HG03103 (cell line): ENCODE results near the gene JMJD1C.
"Not testable (repeated sequence)": the region's sequence is repeated elsewhere in the genome, so short reads cannot be mapped to it uniquely, and the experiment has no call there.

Experiments
- ATAC-seq: cut with Tn5 transposase; IDR thresholded peaks from one replicate; pipeline ENCODE4 v1.9.1; 2021; ENCODE audit warnings: low read depth; ENCODE audit not compliant: unreplicated experiment

Gene JMJD1C

DNA sequence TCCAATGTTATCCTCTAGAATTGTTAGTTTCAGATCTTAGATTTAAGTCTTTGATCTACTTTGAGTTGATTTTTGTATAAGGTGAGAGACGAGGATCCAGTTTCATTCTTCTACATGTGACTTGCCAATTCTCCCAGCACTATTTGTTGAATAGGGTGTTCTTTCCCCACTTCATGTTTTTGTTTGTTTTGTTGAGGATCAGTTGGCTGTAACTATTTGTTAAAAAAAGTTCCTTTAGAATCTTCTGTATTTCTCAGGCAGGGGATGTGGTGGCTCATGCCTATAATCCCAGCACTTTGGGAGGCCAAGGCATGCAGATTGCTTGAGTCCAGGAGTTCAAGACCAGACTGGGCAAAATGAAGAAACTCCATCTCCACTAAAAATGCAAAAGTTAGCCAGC lies 151.8 kb downstream of the JMJD1C start:
- no peak for ATAC-seq

DNA sequence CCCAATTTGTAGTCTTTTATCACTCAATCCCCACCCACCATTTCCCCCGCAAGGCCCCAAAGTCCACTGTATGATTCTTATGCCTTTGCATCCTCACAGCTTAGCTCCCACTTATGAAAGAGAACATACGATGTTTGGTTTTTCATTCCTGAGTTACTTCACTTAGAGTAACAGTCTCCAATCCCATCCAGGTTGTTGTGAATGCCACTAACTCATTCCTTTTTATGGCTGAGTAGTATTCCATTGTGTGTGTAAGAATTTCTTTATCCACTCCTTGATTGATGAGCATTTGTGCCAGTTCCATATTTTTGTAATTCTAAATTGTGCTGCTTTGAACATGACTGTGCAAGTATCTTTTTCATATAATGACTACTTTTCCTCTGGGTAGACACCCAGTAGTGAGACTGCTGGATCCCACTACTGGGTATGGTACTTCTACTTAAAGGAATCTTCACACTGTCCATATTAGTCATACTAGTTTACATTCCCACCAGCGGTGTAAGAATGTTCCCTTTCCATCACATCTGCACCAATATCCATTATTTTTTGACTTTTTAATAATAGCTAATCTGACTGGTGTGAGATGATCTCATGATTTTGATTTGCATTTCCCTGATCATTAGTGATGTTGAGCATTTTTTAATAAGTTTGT lies 152.6 kb downstream of the JMJD1C start:
- ATAC-seq: no peak

DNA sequence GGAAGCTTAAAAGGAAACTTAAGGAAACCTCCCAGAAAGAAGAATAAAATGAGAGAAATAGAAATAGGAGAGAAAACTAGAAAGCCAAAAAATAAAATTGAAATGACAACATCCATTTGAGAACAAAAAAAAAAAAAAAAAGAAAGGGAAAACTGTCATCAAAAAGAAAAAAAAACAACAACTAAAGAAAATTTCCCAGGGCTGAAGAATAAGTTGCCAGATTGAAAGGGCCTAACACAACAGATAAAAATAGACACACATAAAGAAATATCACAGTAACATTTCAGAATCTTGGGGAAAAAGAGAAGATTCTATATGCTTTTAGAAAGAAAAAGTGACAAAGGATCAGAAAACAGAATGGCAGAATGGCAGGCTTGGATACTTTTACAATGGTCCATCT lies 157.1 kb downstream of the JMJD1C start:
- no peak for ATAC-seq

DNA sequence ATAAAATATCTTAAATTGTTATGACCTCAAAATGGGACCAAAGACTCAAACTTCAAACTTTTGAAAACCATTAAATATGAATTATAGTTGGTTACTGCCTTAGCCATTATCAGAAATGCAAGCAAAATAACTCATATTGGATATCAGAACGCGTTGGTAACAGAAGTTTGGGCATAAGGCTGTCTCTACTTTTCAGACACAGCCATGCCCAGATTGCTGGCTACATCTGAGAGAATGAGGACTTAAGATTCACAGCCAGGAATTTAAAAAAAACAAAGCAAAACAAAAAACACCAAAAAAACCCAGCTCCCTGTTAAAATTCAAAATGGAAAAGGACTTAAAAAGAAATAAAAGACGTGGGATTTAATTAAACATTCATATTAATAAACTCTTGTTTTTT lies 161.6 kb downstream of the JMJD1C start:
- no peak for ATAC-seq

DNA sequence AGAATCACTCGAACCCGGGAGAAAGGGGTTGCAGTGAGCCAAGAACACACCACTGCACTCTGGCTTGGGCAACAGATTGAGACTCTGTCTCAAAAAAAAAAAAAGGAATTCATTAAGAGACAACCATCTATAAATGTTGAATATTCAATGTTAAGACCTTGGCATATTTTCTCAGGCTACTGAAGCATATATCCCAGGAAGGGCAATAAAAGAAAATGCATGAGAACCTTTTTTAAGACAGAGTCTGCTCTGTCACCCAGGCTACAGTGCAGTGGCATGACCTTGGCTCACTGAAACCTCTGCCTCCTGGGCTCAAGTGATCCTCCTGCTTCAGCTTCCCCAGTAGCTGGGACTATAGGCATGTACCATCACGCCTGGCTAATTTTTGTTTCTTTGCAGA lies 165.0 kb downstream of the JMJD1C start:
- no peak for ATAC-seq

DNA sequence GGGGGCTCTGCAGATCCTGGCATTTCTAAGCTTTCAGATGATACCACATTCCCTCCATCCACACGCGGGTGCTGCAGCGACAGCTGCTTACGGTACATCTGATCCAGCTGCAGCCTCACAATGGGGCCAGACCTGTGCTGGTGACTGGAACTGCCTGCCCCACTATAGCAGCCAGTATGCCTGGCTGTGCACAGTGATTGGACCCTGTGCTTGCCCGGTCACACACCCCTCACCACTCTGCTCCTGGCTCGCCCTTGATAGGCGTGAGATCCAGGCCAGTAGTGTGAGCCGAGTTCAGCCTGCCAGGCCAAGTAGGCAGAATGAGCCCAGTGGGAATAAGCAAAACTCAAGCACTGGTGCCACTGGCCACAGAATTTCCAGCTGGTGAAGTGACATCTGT lies 167.8 kb downstream of the JMJD1C start:
- no peak for ATAC-seq

DNA sequence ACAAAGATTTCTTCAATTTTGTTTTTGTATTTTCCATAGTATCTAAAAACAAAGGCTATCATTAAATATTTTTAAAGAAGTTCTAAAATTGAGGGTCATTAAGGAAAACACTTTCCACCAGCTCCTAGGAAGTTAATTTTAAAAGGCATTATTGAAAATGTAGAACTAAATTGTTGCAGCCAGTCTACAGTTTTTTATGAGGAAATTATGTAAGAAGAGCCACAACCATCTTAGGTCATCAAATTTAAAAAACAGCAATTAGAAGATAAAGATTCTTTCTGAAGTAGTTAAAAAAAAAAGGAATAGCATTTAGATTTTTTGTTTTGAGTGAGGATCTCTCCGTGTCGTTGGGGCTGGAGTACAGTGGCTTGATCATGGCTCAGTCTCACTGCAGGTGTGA lies 171.0 kb downstream of the JMJD1C start:
- no peak for ATAC-seq

DNA sequence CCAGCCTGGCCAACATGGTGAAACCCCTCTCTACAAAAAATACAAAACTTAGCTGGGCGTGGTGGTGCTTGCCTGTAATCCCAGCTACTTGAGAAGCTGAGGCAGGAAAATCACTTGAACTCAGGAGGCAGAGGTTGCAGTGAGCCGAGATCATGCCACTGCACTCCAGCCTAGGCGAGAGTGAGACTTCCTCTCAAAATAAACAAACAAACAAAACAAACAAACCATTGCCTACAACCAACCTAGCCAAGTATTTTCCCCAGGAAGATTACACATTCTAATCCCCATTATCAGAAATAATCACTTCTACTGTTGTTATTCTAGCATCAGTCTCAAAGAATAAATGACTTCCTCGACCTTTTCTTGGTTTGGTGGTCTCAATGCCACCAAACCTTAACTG lies 172.9 kb downstream of the JMJD1C start:
- not testable (repeated sequence) for ATAC-seq

DNA sequence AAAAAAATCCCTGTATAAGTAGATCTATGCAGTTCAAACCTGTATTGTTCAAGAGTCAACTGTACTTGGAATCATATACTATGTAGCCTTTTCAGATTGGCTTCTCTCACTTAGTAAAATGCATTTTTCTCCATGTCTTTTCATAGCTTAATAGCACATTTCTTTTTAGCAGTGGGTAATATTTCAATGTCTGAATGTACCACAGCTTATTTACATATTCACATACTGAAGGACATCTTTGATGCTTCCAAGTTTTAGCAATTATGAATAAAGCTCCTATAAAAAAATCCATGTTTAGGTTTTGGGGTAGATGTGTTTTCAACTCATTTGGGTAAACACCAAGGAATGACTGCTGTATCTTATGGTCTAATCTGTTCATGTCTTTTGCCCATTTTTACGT lies 177.6 kb downstream of the JMJD1C start:
- no peak for ATAC-seq

DNA sequence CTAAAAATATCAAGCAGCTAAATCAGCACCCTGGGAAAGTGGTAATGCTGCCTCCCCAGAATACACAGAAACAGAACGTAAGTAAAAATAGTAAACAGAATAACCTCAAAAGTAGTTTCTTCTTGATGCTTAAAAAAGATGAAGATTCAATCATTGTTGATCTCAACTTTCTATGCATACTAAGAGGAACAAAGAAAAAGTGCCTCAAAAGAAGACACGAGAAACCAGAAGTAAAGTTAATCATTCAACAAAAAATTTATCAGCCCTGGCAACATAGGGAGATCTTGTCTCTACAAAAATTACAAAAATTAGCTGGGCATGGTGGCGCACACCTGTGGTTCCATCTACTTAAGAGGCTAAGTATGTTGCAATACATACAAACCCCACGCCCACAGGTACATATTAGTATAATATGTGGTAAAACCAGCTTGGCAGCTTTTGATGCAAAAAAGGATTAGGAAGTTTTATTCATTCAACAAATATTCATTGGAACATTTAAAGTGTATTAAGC lies 179.0 kb downstream of the JMJD1C start:
- peak; percentile 54 for ATAC-seq

DNA sequence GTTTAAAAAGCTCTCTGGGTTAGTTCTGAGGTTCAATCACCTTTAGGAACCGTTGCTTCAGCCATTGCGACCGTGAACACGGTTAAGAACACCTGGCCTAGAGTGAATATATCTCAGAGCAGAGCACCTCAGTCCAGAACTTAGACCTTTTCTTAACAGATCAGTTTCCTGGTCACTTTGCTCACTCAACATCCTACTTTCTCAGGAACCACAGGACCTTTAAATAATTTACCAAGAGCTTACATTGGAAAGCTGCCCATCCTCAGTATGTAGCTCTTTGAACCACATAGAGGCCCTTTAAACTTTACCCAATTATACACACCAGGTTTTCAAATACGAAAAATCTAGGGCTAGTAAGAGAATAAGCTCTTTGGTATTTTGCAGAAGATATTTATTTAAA lies 179.4 kb downstream of the JMJD1C start:
- peak; percentile 45 for ATAC-seq

DNA sequence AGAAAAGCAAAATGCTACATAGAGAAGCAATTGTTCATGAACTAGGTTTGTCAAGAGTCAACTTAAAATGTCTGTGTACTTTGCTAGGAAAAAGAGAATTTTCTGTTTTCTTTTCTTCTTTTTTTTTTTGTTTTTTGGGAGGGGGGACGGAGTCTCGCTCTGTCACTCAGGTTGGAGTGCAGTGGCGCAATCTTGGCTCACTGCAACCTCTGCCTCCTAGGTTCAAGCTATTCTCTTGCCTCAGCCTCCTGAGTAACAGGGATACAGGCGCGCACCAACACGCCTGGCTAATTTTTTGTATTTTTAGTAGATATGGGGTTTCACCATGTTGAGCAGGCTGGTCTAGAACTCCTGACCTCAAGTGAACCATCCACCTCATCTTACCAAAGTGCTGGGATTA lies 181.9 kb downstream of the JMJD1C start:
- ATAC-seq: not testable (repeated sequence)

DNA sequence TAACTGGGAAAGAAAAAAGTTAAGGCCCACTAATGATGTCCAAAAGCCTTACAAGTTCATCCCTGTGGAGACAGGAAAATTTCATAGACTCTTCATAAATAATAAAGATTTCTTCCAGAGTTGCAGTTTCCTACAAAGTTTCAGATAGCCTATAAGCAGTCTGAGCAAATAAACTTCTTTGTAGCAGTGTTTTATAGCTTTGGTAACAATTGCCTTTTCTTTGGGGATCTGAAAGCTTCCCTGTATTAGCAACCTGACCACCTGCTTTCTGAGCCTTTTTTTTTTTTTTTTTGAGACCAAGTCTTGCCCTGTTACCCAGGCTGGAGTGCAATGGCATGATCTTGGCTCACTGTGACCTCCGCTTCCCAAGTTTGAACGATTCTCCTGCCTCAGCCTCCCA lies 182.7 kb downstream of the JMJD1C start:
- ATAC-seq: no peak

DNA sequence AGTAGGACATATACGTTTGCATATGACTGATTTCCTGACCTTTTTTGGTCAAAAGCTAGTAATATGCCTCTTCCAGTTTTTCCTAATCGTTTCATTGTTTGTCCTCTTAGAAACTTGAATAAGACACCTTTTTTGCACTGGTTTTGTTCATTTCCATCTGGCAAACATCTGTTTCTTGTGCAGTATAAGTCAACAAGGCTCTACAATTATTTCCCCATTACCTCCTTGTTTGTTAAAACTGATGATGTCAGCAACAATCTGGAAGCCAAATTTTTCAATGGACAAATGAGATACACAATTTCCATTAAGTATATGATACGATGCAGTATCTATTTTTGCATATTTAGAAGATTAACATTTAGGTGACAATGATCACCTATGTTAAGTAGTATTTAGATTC lies 183.8 kb downstream of the JMJD1C start:
- ATAC-seq: no peak

DNA sequence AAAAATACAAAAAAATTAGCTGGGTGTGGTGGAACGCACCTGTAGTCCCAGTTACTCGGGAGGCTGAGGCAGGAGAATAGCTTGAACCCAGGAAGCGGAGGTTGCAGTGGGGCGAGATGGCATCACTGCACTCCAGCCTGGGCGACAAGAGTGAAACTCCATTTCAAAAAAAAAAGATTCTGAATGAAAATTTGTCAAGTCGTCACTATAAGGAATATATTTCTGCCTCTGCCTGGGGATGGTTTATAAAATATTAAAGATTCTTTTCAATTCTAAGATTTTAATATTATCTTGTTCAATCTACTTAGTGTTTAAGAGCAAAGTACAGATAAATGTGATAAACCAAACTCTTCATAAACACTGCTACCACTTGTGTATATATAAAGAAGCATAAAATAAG lies 185.4 kb downstream of the JMJD1C start:
- no peak for ATAC-seq

DNA sequence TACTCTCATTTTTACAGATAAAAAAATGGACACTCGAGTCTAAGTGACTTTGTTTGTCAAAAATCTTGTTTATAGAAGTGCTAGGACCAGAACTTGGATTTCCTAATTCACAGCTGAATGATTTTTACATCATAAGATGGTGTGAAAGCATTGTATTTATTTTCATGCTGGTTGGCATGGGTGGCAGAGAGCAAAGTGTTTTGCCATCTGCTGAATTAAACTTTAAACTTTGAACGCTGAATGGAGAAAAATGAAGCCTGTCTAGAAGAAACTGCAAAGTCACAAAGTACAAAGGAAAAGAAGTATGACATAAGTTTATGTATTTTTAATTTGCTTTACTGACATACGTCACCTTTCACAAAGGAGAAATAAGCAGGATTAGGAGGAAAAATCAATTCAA lies 190.7 kb downstream of the JMJD1C start:
- no peak for ATAC-seq

DNA sequence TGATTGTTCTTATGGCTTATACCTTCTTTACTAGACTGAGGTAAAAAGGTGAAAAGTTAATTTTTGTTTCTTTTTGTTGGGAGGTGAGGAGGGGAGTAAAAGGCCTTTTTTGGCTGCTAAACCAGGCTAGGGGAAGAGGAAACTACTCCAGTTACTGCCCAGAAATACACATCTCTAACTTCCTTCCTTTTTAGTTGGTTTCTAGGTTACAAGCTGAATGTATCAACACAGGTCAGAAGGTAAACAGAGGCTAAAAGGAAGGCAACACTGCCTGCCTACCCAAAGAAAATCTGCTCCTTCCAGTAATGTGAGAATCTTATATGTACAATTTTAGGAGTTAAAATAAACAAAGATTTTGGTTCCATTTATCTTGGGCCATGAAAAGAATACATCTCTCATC lies 192.2 kb downstream of the JMJD1C start:
- ATAC-seq: no peak

DNA sequence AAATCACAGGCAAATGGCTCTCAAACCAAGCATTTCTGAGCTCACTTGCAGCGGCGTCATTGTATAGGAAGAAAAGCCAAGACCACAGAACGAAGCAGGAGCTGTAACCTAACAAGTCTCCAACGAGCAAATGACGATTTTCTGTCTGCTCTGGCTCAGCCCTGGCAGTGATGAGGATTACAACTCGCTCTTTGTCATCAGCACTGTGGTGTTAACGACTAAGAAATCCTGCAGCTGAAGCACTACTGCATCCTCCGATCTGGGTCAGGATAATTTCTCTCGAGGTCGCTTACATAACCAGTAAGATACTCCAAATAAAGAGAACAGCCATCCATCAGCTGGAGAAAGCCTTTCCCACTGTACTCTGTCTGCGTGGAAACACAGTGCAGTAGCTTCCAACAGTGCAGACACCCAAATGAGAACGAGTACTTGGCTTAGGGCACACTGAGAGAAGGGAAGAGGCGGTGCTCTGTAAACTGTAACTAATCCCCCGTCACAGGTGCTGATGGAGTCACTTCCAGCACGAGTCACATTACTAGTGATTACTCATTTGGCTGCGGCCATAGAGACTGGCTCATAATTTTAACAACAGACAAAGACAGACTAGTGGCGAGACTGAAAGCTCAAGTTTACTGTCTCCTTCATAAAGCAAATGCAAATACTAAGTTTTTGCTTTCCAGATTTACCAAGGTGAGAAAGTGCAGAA lies 196.8 kb downstream of the JMJD1C start:
- peak; percentile 93 for ATAC-seq

DNA sequence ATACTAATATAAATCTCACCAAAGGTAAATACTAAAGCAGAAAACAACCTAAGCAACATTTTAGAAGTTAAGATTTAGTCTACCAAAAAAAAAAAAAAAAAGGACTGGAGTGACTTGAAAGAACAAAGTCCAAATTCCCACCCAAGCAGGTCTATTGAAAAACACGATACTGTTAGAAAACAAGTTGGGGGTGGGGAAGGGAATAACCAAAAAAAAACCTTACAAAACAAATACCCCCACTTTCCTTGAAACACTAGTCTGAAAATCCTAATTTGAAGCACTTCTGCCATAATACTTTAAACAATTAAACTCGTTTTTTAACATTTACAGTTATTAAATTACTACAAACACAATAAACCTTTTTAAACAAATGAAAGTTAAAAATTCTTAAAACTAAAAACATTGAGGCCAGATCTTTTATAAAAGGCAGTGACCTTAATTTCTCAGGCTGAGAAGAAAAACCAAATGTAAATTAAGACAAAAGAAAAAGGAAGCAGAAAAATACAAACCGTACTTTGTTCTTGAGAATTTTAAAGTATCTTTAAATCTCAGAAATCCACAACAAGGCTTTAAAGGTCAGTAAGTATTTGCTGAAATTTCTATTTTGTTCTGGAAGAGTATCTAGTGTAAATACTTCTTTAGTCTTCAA lies 197.5 kb downstream of the JMJD1C start:
- no peak for ATAC-seq

DNA sequence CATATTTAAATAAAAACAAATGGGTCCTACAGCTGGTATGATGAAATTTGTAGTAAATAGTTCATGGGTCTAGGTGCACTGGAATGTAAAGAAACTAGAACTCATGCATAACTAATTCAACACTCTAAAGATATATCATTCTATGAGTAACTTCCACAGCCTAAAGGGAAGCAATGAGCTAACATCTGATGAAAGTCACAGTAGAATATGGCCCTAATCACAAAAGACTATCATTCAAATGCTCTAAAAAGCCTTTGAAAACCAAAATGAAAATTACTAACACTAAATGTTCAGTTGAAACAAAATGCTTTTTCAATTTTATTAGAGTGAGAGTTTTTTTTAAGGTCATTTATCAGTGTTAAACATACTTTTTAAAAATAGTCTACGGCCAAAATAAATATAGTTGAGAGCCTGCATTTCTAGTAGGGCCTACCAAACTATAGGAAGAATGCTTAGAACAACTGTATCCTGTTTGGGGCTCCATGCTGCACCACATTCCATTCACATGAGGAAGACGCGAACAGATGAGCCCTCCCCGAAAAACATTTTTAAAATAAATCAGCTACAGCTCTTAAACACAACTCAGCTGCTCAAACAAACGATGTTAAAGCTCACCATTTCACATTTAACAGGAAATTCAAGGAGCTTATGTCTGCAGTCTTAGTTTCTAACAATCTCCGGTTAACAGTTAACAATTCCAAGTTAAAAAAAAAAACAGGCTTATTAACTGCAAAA lies 198.2 kb downstream of the JMJD1C start:
- no peak for ATAC-seq
